Stimulated activated CD8-positive, alpha-beta memory T cell treated with anti-CD3 and anti-CD28 coated beads, Interleukin-15, amount 100 ng/mL, for 4 hours (primary cell): ENCODE results near the gene MAML2.
"Not testable (repeated sequence)": the region's sequence is repeated elsewhere in the genome, so short reads cannot be mapped to it uniquely, and the experiment has no call there.

Experiments used
- DNase-seq, 2 donors: peaks; one replicate each; pipeline ENCODE4 v3.0.0-alpha.2; 2020; ENCODE audit warnings: low read depth in 2 of 2

The MAML2 gene

DNA sequence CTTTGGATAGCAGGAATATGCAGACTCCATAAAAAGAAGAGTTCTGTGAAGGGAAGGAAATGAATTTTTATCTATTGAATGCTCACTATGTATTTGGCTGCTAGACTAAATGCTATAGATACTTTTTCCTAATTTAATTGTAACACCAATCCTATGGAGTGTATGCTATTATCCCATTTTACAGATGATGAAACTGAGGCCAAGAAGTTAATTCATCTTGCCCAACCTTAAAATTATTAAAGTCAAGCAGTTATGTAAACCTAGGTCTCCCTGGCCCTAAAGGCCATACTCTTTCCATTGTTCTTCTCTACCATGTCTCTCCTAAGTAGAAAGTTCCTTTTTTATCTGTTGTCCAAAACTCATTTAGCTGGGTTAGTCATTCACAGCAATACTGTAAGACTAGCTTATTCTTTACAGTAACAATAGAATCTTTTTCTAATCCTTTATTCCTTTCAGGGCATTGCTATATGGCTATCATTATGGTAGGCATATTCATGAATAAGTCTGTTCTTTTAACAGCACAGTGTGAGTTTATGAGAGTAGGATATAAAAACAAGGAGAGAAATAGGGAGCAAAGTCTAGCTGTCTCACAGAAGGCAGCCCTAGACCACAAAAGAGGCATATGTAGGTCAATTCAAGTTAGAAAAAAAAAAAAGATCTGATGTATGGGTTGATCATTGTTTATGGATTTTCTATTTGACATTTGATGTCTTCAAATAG lies 50.5 kb downstream of the MAML2 start:
- no peak for DNase-seq

DNA sequence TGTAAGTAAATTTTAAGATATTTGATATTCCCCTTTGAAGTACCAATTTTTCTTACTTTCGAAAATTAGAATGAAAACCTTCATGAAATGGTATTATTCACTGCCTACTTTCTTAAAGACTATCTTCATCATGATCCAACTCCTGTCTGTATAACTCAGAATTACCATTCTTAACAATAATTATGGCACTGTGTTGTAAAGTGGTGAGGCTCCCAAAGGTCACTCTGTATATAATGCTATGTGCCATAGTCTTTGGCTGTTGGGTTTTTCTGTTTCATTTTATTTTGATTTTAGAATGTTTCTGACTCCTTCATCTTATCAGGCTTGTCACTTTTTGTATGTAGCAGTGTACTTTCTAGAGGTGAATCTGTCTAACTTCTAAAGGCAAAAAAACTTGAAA lies 52.4 kb downstream of the MAML2 start:
- DNase-seq, result no peak

- no peak for DNase-seq
These were observed 53.0 kb downstream of the MAML2 start for GRCh38 chr11:96290031-96290430.

- no peak for DNase-seq
These were observed 54.1 kb downstream of the MAML2 start for GRCh38 chr11:96288915-96289314.

- no peak for DNase-seq
These were observed 55.1 kb downstream of the MAML2 start for GRCh38 chr11:96287822-96288439.

GRCh38 chr11:96285985-96286384 lies 57.0 kb downstream of the MAML2 start:
- not testable (repeated sequence) for DNase-seq

DNA sequence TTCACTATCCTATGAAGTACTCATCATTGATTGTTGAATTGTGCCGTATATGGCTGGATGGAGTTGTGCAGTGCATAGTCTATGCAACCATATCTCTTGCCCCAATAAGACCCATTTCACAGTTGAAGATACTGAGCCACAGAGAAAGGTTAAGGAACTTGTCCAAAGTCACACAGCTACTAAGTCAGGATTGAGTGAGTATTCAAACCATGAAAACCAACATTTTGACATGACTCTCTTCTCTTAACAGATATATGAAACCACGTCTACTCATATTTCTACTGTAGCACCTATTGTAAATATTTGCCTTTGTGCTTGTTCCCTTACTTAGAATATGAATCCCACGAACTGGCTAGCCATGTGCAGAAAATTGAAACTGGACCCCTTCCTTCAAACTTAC lies 58.1 kb downstream of the MAML2 start:
- no peak for DNase-seq

DNA sequence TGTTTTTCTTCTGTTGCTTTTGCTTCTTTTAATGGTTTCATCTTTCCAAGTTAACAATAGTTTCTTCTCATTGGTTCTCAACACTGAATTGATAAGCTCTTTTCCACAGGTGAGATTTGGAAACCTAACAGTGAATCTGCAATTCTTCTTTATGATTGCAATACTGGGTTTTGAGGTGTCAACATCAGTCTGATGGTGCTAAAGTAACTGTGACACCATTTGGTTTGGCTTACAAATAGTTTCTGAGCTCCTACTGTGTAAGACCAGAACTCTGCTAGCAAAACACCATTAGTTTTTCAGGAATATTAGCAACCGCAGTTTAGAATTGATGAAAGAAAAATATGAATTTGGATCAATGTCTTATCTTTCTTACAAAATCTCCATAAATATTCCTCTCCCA lies 58.6 kb downstream of the MAML2 start:
- no peak for DNase-seq

GRCh38 chr11:96282625-96283220 lies 60.3 kb downstream of the MAML2 start:
- no peak for DNase-seq

- DNase-seq, result no peak
These were observed 62.6 kb downstream of the MAML2 start for GRCh38 chr11:96280444-96280843.

DNA sequence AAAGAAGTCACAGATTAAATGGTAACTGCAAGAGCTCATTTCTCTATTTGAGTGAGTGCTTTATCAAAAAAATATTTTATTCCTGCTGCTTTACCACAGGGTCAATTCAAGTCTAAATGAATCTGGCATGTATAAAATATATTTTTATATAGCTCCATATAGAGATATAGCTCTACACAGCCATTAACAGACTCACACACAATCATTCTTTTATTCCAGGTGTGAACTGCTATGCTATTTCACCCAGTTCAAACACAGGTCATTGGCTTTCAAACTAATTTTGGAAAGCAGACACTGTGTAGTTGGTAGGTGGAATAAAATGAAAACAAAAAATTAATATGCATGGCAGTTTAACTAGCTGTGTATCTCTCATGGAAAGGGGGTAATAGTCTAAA lies 63.1 kb downstream of the MAML2 start:
- DNase-seq, result no peak

DNA sequence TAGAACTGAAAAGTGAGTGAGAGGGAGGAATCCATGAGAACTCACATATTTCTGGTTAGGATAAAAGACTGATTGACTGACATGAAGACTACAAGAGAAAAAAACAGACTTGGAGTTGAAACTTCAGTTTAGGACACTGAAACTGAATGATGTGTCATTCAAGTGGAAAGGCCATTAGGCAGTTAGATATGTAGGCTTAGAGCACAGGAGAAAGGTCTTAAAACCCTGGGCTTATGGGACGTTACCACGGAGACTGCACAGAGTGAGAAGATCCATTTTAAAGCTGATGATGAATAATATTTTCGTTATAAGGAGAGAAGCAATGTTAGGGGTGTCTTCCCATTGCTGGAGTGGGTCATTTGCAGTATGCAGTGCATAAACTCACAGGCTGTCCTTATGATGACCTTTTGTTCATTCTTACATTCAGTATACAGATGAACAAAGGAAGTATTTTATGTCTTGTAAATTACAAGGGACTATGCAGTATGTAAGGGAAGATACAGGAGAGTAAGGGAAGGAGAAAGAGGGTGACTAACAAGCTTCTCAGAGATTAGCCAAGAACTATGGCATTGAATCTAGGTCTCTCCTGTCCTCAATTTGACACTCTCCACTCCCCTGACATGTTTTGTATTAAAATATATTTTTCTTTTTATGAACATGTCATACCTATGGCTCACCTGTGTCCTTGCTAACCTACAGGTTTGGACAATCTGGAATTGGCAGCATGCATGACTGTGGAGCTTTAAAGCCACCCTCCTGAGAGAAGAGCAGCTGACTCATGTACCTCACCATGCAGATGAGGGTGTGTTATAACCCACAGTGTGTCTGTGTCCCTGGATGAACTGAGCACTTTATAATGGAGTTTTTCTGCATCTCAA lies 63.7 kb downstream of the MAML2 start:
- DNase-seq, result no peak

- no peak for DNase-seq
These were observed 64.7 kb downstream of the MAML2 start for GRCh38 chr11:96278039-96278897.

DNA sequence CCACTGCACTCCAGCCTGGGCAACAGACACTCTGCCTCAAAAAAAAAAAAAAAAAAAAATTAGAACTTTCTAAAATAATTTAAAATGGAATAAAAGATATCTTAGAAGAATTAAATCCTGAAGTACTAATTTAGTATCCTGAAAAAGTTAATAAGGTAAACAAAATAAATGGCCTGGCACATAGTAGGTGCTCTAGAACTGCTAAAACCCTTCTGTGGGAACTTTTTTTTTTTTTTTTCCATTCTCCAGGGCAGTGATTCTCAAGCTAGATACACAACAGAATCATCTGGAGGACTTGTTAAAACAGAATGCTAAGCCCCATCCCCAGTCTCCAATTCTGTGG lies 65.3 kb downstream of the MAML2 start:
- DNase-seq, result no peak

DNA sequence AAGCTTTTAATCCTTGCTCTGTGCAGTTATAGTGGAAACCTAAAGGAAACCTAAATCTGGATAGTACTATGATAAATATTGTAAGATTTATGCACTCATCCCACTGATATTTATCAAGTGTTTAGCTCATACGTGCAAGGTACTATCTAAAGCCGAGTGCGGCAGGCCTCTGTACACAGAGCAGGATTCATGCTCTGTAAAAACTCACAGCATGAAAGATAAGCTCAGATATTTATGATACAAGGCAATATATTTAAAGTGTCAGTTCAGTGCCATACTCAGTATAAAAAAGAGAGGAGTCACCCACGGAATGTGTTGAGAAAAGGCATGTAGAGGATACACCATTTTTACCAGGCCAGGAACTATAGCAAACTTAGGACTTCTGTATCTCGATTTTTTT lies 66.2 kb downstream of the MAML2 start:
- DNase-seq, result no peak

DNA sequence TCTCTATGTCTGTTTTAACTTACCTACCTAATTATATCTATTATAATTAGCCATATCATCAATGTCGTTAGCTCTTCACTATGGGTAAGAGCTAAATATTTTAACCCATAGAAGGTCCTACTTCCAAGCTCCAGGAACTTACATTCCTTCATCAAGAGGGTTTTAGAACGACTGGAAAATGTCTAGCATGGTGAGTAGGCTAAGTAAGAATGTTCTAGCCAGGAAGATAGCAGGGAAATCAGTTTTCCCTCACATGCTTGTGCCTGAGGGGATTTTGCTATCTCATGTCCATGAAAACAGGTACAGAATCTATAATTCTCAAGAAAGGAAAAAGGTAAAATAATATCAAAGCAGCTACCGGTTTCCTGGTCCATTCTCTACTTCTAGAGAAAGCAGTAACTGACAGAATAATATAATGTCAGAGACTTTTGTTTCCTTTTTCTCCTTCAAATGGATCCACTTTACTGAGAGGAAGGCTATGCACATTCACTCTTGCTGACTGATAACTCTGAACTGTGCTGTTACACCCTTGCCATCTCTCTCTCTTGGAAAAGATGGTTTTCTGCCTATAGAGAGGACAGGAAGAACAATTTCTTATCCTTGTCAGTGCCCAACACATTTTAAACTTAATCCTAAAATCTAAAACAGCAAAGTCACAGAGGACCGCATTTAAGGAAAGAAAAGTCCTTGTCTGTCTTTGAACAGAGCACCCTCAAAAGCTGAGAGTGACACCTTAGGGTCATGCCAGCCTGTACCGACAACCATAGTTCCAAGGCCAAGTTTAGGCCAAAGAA lies 67.0 kb downstream of the MAML2 start:
- DNase-seq, result no peak

GRCh38 chr11:96273507-96273906 lies 69.5 kb downstream of the MAML2 start:
- DNase-seq, result no peak

GRCh38 chr11:96272529-96273222 lies 70.3 kb downstream of the MAML2 start:
- DNase-seq, result no peak

DNA sequence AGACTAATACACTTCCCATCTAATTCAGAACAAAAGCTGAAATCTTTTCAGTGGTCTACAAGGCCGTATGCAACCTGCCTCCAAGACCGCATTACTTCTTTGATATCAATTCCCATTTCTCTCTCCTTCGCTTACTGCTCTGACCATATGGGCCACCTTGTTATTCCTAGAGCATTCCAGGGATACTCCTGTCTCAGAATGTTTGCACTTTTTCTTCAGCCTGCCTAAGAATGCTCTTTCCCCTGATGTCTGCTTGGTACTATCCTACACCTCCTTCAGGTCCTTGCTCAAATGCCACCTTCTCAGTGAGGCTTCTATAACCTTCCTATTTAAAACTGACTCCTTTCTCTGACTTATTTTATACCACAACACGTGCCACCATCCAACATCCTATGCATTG lies 71.2 kb downstream of the MAML2 start:
- no peak for DNase-seq

- not testable (repeated sequence) for DNase-seq
These were observed 71.6 kb downstream of the MAML2 start for GRCh38 chr11:96271352-96271751.
